GM06990 (cell line): Measurements from ENCODE around the gene ODAD3.

ENCODE experiments used
- DNase-seq: peaks from one replicate; pipeline ENCODE4 v3.0.0-alpha.2; 2011; ENCODE audit not compliant: insufficient read length; ENCODE audit errors: extremely low read depth
- H3K27me3 ChIP-seq: replicated peaks from 2 replicates; pipeline ENCODE4 v1.6.0; 2011; ENCODE audit warnings: low read length; ENCODE audit not compliant: control insufficient read depth, insufficient read depth
- H3K36me3 ChIP-seq: 2 replicates; pipeline ENCODE4 v1.5.1; 2011; ENCODE audit warnings: low read length; ENCODE audit not compliant: control insufficient read depth, insufficient read depth
- H3K4me3 ChIP-seq: replicated peaks from 2 replicates; pipeline ENCODE4 v1.5.1; 2011; ENCODE audit warnings: low read depth, mild to moderate bottlenecking, control low read depth, low read length
- CTCF ChIP-seq: IDR thresholded peaks from 2 replicates; pipeline ENCODE4 v1.5.1; 2011; ENCODE audit warnings: low read length, control low read depth, mild to moderate bottlenecking, inconsistent platforms; ENCODE audit not compliant: insufficient read depth, poor library complexity, severe bottlenecking

The ODAD3 gene

GRCh38 chr19:11397089-11397610 is 37.8 kb downstream of the ODAD3 start:
- no peak for TF ChIP-seq CTCF
- H3K36me3 ChIP-seq: no peaks in the 10 kb centered on the region
- DNase-seq: no peak
- no peaks in the 10 kb centered on the region for H3K27me3 ChIP-seq
- no peak overlapping the region for H3K4me3 ChIP-seq

DNA sequence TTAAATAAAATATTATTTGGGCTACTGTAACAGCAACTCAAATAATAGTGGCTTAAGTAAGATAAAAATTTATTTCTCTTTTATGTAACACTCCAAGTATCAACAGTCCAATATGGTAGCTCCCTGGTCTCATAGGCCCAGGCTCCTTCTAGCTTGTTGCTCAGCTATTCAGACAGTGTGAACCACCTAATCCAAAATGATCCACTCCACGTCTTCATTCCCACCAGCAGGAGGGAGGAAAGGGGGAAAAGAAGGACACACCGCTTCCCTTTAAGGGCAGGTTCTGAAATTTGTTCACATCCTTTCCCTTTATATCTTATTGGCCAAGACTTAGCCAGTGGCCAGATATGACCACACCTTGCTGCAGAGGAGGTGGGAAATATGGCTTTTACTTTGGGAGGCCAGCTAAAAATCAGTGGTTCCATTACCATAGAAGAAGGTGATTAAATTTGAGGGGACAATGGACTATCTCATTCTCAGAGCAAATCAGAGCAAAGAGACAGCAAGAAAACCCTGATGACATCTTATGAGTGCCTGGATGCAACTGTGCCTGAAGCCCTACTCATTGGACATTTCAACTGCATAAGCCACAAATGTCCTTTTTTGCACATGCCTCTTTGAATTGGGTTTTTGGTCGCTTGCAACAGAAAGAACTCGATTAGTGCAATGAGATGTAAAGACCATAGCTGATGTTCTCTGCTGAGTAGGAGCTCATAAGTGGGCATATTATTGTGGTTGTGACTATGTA is 43.8 kb downstream of the ODAD3 start:
- Histone ChIP-seq H3K36me3 (no peaks in the 10 kb centered on the region), H3K27me3 (no peaks in the 10 kb centered on the region), H3K4me3 (no peak overlapping the region)
- no peak for TF ChIP-seq CTCF
- DNase-seq: no peak

- no peaks in the 10 kb centered on the region for H3K27me3 ChIP-seq
- no peak overlapping the region for H3K4me3 ChIP-seq
- TF ChIP-seq CTCF: no peak
- H3K36me3 ChIP-seq: no peaks in the 10 kb centered on the region
- DNase-seq: no peak
Observed at GRCh38 chr19:11390359-11390758, 44.6 kb downstream of the ODAD3 start.

DNA sequence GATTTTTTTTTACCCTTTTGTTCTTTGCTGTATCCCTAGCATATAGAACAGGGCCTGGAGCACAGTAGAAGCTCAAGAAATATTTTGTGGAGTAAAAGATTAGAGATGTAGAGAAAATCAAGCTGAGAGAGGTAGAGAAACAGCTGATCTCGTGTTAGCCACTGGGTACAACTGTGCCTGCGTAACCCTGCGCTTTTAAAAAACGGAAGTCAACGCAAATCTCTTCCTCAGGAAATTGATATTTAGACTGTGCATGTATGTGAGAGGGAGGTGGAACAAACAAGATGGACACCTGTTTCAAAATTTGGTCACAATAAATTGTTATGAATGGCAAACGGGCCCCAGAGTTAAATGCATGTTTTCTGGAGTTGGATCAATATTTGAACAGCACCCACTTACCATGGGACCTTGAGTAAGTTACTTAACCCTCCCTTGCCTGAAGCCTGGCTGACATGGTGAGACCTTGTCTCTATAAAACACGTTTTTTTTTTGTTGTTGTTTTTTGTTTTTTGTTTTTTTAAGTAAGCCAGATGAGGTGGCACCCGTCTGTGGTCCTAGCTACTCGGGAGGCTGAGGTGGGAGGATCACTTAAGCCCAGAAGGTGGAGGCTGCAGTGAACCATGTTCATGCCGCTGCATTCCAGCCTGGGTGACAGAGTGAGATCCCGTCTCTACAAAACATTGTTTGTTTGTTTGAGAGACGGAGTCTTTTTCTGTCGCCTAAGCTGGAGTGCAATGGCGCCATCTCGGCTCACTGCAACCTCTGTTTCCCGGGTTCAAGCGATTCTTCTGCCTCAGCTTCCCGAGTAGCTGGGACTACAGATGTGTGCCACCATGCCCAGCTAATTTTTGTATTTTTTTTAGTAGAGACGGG is 47.5 kb downstream of the ODAD3 start:
- no peak for DNase-seq
- Histone ChIP-seq H3K27me3 (no peaks in the 10 kb centered on the region; the same call in 1 of the 2 replicates), H3K36me3 (no peaks in the 10 kb centered on the region), H3K4me3 (no peak overlapping the region)
- no peak for TF ChIP-seq CTCF

DNA sequence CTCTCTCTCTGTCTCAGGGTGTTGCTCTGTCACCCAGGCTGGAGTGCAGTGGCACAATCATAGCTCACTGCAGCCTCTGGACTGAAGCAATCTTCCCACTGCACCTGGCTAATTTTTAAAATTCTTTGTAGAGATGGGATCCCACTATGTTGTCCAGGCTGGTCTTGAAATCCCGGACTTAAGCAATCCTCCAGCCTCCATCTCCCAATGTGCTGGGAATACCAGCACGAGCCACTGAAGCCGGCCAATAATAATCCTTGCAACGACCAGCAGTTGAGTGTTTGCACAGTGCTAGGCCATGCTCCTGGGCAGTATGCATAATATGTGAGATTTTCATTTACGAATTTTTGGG is 50.2 kb downstream of the ODAD3 start:
- no peak for TF ChIP-seq CTCF
- no peak for DNase-seq
- no peaks in the 10 kb centered on the region for H3K36me3 ChIP-seq

More for the DNA sequence above, 50.2 kb downstream of the ODAD3 start:
- Histone ChIP-seq H3K4me3 (no peak overlapping the region), H3K27me3 (no peaks in the 10 kb centered on the region; the same call in 1 of the 2 replicates)
